Pons (tissue), 1 donor: ENCODE results near the gene SMNDC1.
"Not testable (repeated sequence)": the region's sequence is repeated elsewhere in the genome, so short reads cannot be mapped to it uniquely, and the experiment has no call there.

ENCODE experiments used
- DNase-seq: peaks from one replicate; pipeline ENCODE4 v3.0.0-alpha.2; 2016; ENCODE audit warnings: low spot score

SMNDC1 gene

DNA sequence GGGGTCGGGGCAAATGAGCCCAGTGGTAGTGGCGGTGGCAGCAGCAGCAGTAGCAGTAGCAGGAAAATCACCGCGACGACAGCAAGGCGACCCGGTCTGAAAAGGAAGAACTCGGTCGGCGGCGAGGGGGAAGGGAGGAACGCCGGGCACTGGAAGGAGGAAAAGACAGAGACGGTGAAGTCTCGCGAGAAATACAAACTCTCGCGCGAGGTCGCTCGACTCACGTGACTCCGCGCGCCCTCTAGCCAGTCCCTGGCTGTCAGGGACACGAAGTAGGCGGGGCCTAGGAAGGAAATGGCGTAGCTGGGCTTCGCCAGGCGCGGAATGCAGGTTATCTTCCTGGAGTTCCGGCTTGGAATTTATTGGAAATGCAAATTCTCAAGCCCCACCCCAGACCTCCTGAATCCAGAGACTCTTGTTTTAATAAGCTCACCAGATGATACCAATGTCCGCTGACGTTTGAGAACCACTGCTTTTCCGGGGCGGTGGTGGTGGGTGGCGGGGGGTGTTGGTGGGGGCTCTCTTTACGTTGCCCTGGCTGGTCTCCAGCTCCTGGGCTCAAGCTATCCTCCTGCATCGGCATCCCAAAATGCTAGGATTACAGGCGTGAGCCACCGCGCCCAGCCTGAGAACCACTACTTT is at the start of gene SMNDC1:
Gene SMNDC1, minus strand, starts transcription at position 141 of the 642 bp plus-strand sequence. CDS start 1,333 bp downstream, outside the sequence.
- DNase-seq: peak; percentile 98

- DNase-seq: peak; percentile 72
Measured at GRCh38 chr10:110354322-110354766, 49.6 kb upstream of the SMNDC1 start.

GRCh38 chr10:110353244-110354119 is 48.8 kb upstream of the SMNDC1 start:
- DNase-seq: no peak

DNA sequence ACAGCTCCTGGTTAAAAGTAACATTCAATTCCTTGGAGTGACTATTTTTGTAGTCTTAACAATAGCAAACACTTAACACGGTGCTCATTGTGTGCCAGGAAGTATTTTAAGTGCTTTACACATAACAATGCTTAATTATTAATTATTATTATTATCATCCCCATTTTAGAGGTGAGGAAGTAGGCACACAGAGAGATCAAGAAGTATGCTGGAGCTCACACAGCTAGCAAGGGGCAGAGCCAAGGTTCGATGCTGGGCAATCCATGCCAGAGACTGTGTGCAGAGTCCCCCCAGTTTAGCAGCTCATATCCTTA is 48.2 kb upstream of the SMNDC1 start:
- DNase-seq: no peak

- no peak for DNase-seq
Measured at GRCh38 chr10:110350812-110351211, 46.1 kb upstream of the SMNDC1 start.

GRCh38 chr10:110349831-110350230 is 45.1 kb upstream of the SMNDC1 start:
- DNase-seq: no peak

- DNase-seq: no peak
Measured at GRCh38 chr10:110349386-110349785, 44.7 kb upstream of the SMNDC1 start.

DNA sequence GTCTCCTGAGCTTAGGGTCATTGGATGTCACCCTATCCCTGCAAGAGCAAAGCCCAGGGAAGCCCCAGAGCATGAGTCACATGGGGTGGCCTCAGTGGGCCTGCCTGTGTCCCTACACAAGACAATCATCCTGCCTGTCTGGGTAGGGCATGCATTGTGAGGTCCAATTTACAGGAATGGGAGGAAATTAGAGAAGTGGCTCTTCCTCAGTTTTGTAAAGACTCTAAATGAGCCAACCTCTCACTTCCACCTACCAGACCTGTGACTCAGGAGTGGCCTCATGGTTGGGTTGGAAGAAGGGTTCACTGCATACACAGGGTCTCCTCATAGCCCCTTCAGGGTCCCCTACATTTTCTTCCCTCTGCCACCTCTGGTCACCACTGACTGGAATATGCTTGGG is 43.6 kb upstream of the SMNDC1 start:
- DNase-seq: no peak

DNA sequence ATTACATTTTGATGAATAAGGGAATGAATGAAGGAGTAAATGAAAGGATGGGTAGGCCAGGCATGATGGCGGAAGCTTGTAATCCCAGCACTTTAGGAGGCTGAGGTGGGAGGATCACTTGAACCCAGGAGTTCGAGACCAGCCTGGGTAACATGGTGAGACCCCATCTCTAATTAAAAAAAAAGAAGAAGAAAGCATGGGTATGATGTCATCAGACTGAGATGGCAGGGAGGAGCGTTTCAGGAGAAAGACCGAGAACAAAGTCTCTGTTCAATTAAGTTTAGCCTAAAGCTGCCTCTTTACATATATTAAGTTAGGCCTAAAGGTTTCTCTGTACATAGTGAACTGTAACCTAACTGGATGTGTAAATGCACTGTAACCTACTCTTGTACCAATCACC is 42.2 kb upstream of the SMNDC1 start:
- DNase-seq: no peak

- no peak for DNase-seq
Measured at GRCh38 chr10:110345286-110345685, 40.6 kb upstream of the SMNDC1 start.

- DNase-seq: no peak
Measured at GRCh38 chr10:110344622-110345021, 39.9 kb upstream of the SMNDC1 start.

DNA sequence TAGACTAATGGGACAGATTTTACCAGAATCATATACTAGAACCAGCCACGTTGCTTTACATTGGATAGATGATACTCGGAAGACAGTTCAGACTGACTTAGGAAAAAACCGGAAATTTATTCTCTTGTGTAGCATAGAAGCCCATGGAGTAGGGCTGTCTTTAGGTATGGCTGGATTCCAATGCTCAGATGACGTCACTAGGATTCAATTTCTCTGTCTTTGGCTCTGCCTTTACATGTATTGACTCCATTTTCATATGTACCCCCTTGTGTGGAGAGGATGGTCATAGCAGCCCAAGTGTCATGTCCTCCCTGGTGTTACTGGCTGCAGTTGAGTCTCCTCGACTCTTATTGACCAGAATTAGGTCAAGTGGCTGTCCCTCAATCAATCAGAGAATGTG is 39.2 kb upstream of the SMNDC1 start:
- DNase-seq: no peak

GRCh38 chr10:110340816-110341215 is 36.1 kb upstream of the SMNDC1 start:
- no peak for DNase-seq

GRCh38 chr10:110340122-110340521 is 35.4 kb upstream of the SMNDC1 start:
- no peak for DNase-seq

DNA sequence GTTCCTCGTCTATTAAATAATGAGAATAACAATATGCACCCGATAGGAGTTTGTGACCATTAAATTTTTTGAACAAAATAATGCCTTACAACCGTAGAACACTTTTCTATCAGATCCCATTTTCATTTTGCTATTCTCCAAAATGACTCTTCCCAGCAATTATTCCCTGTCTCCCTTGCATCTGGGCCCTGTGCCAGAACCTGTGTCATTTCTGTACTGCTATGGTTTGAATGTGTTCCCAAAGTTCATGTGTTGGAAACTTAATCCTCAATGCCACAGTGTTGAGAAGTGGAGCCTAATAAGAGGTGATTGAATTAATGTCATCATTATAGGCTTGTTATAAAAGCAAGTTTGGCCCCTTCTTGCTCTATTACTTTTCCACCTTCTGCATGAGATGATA is 33.2 kb upstream of the SMNDC1 start:
- DNase-seq: no peak

DNA sequence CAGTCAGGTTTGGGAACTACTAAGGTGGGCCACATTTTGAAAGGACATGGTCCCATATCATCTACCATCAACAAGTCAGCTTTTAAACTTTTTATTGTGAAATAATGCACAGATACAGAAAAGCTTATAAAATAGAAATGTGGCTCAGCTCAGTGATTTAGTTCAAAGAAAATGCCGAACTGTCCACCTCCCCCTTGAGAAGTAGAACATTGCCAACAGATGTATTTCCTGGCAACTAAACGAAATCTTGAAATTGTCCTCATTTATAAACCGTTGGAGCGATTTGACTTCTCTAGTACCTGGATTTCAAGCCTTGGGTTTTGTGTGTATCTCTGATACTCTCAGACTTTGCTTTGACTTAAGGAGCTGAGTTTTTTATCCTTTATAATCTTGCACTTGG is 32.7 kb upstream of the SMNDC1 start:
- no peak for DNase-seq

DNA sequence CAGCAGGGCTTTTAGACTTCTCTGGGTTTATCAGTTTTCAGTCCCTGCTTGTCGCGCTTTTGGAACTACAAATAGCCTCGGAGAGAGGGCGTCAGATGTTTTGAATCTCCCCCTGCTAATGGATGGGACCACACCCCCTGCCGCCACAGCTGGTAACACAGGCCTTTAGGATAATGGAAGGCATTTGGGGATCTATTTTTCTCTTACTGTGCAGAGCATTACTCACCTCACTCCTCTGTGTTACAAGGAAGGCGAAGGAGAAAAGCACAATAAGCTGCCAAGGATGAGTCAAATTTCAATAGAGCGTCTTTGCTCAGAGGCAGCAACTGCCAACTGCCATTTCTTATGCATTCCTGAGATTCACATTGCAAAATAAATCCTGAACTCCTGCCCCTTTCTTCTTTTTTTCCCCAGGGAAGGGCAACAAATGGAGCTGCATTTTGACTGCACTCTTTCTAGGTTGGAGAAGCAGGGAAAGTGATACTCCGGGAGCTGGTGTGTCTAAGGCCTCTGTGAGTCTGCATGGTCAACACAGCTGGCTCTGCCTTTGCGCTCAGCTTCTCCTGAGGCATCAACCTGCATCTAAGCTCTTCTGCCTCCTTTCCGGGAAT is 31.5 kb upstream of the SMNDC1 start:
- DNase-seq: no peak

DNA sequence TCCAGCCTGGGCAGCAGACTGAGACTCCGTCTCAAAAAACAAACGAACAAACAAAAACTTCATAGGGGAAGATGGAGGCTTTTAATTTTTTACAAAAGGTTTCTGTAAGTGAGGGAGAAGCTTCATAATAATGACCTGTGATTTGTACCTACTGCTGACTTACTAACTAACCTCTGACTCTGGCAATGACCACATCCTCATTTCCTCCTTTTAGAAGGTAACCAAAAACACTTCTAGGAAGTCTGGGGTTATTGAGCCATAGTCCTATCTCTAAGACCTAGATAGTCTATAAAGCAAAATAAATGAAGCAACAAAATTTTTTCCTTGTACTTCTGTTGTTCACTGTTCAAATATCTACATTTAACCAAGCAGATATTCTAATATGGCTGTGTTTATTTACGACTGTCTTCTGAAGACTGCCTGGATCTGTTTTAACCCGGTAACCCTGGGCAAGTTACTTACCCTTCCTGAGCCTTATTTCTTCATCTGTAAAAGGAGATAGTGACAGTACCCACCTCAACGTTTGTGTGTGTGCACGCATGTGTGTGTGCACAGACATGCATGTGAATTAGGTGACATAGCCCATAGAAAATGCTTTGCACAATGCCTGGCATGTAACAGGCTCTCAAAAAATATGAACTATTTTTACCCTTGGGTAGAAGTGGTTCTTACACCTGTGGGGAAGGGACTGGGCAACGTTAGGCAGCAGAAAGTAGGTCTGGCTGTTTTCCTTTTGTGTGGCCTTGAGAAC is 30.8 kb upstream of the SMNDC1 start:
- no peak for DNase-seq

DNA sequence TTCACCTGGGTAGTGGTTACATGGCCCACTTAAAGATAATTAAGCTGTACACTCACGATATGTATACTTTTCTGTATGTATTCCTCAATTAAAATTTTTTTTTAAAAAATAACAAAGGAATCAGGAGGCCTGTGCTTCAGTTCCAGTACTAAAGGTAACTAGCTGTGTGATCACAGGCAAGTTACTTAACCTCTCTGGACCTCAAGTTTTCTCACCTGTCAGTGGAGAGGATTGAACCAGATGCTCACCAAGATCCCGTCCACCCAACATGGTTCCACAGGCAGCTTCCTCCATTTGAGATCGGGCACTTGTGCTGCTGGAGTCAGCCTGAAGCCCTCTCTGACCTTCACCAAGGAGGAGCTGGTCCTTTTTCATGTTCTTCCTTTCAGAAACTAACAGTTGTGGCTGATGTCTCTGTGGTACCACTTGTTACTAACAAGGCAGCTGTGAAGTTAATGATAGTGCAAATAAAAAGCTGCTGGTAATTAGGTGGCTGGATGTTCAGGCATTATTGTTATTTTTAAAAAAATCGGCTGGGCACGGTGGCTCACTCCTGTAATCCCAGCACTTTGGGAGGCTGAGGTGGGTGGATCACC is 29.4 kb upstream of the SMNDC1 start:
- DNase-seq: no peak

DNA sequence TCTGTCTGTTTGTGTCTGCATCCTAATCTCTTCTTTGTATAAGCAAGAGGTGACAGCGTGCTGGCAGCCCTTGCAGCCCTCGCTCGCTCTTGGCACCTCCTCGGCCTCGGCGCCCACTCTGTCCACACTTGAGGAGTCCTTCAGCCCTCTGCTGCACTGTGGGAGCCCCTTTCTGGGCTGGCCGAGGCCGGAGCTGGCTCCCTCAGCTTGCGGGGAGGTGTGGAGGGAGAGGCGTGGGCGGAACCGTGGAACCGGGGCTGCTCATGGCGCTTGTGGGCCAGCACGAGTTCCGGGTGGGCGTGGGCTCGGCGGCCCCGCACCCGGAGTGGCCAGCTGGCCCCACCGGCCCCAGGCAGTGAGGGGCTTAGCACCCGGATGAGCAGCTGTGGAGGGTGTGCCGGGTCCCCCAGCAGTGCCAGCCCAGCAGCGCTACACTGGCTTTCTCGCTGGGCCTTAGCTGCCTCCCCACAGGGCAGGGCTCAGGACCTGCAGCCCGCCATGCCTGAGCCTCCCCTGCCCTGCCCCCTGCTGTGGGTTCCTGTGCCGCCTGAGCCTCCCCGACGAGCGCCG is 26.6 kb upstream of the SMNDC1 start:
- not testable (repeated sequence) for DNase-seq

DNA sequence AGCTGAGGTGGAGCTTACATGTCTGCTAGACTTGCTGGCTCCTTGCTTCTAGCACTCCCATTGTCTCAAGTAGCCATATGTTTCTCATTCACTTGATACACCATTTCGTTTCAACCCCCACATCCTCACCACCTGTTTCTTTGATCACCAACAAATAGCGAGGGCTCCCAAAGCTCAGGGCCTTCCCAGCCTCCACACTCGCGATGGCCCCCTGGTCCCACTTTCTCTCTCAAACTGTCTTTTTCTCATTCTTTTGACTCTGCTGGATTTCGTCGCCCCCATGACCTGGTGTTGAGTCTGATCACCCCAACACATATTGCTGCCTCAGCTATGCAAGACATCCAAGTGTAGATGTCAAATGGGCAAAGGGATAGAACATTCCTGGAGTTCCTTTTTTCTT is 26.0 kb upstream of the SMNDC1 start:
- no peak for DNase-seq
